DOHH2 (cell line): Measurements from ENCODE around the gene SBF1.

Experiments used
- H3F3A ChIP-seq: fragments of 200-600 bp; sonication (generic), shearing (Covaris generic); 2 replicates; pipeline ENCODE4 v1.6.0; 2016; ENCODE audit warnings: antibody characterized with exemption, mild to moderate bottlenecking; ENCODE audit not compliant: control insufficient read depth, insufficient read depth
- H3K27ac ChIP-seq: fragments of 200-600 bp; sonication (generic); 2 replicates; pipeline ENCODE4 v1.5.1; 2014; ENCODE audit warnings: low read depth, mild to moderate bottlenecking, low read length, moderate library complexity
- H3K27me3 ChIP-seq: fragments of 200-600 bp; sonication (generic); 2 replicates; pipeline ENCODE4 v1.6.1; 2014; ENCODE audit warnings: mild to moderate bottlenecking, low read length, mixed read lengths; ENCODE audit not compliant: control insufficient read depth
- H3K36me3 ChIP-seq: fragments of 200-600 bp; sonication (generic); 2 replicates; pipeline ENCODE4 v1.6.1; 2014; ENCODE audit warnings: mild to moderate bottlenecking, low read length, moderate library complexity, mixed read lengths; ENCODE audit not compliant: control insufficient read depth
- H3K4me1 ChIP-seq: fragments of 200-600 bp; sonication (generic); 2 replicates; pipeline ENCODE4 v1.6.1; 2014; ENCODE audit warnings: mild to moderate bottlenecking, low read length, mixed read lengths; ENCODE audit not compliant: control insufficient read depth
- H3K4me2 ChIP-seq: fragments of 200-600 bp; sonication (generic); 2 replicates; pipeline ENCODE4 v1.6.0; 2014; ENCODE audit warnings: mild to moderate bottlenecking, low read length, moderate library complexity
- H3K4me3 ChIP-seq: fragments of 200-600 bp; sonication (generic); 2 replicates; pipeline ENCODE4 v1.5.1; 2014; ENCODE audit warnings: mild to moderate bottlenecking, low read length, mixed read lengths
- H3K79me2 ChIP-seq: fragments of 200-600 bp; sonication (generic); 2 replicates; pipeline ENCODE4 v1.6.1; 2014; ENCODE audit warnings: mild to moderate bottlenecking, low read length, mixed read lengths; ENCODE audit not compliant: control insufficient read depth
- H3K9me2 ChIP-seq: fragments of 200-600 bp; sonication (generic); replicated peaks from 2 replicates; pipeline ENCODE4 v1.6.1; 2014; ENCODE audit warnings: mild to moderate bottlenecking, low read length, mixed read lengths; ENCODE audit not compliant: control insufficient read depth
- H3K9me3 ChIP-seq: fragments of 200-600 bp; sonication (generic); 2 replicates; pipeline ENCODE4 v1.6.1; 2014; ENCODE audit warnings: antibody characterized with exemption, low read length, mixed read lengths; ENCODE audit not compliant: control insufficient read depth, insufficient read depth
- H4K20me1 ChIP-seq: fragments of 200-600 bp; sonication (generic); 2 replicates; pipeline ENCODE4 v1.6.0; 2014; ENCODE audit warnings: low read depth, mild to moderate bottlenecking, antibody characterized with exemption, low read length, moderate library complexity; ENCODE audit not compliant: control insufficient read depth, insufficient read depth
- EZH2phosphoT487 ChIP-seq: fragments of 200-600 bp; sonication (generic); IDR thresholded peaks from 2 replicates; pipeline ENCODE4 v1.6.1; 2017; ENCODE audit warnings: borderline replicate concordance, mild to moderate bottlenecking, antibody characterized with exemption, low read length, moderate library complexity, mixed read lengths
- TF ChIP-seq, protein P1 (sequence below): fragments of 200-600 bp; sonication (generic); IDR thresholded peaks from one replicate; pipeline ENCODE4 v1.5.1; 2014; ENCODE audit warnings: antibody characterized with exemption, mild to moderate bottlenecking, low read depth, low read length; ENCODE audit not compliant: poor library complexity, severe bottlenecking

Gene SBF1

DNA sequence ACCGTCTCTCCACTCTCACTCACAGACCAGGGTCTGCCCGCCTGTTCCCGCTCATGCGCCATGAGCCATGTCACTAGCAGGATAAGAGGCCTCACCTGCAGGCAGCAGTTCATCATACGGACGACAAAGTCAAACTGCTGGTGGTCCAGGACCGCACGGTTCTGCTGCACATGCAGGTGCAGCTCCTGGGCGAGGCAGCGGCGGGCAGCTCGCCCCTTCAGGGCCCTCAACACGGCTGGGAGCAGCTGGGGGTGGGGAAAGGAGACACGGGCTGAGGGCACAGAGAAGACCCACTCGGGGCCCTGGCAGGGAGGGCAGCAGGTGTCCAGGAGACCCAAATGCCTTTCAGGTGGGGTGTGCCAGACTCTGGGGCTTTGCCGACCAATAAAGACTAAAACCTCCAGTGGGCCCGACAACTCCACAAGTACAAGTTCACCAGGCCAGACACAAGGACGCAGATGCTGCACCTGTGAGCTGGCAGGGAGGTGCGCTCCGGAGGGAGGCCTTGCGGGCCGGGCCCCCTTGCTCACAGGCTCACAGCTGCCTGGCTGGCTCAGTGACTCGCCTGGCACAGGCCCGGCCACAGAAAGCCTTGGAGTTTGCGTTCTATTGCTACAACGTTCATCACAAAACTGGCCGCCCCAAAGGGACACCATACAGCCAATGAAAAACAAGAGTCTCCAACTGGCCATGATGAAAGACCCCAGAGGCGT lies 11.5 kb downstream of the SBF1 start:
- no peaks in the 10 kb centered on the region for H3K9me2 ChIP-seq
- peaks cover 8% of the 10 kb centered on the region for H3K4me1 ChIP-seq
- H3K9me3 ChIP-seq = no peaks in the 10 kb centered on the region
- no peak overlapping the region for H3K4me2 ChIP-seq
- H3F3A ChIP-seq = no peaks in the 10 kb centered on the region
- peaks cover 100% of the 10 kb centered on the region for H3K36me3 ChIP-seq
- H3K79me2 ChIP-seq = peaks cover 36% of the 10 kb centered on the region
- no peaks in the 10 kb centered on the region for H3K27me3 ChIP-seq
- H3K4me3 ChIP-seq = no peak overlapping the region
- H3K27ac ChIP-seq = no peak overlapping the region
- no peaks in the 10 kb centered on the region for H4K20me1 ChIP-seq
- no peak for TF ChIP-seq EZH2phosphoT487
- TF ChIP-seq, protein P1, sequence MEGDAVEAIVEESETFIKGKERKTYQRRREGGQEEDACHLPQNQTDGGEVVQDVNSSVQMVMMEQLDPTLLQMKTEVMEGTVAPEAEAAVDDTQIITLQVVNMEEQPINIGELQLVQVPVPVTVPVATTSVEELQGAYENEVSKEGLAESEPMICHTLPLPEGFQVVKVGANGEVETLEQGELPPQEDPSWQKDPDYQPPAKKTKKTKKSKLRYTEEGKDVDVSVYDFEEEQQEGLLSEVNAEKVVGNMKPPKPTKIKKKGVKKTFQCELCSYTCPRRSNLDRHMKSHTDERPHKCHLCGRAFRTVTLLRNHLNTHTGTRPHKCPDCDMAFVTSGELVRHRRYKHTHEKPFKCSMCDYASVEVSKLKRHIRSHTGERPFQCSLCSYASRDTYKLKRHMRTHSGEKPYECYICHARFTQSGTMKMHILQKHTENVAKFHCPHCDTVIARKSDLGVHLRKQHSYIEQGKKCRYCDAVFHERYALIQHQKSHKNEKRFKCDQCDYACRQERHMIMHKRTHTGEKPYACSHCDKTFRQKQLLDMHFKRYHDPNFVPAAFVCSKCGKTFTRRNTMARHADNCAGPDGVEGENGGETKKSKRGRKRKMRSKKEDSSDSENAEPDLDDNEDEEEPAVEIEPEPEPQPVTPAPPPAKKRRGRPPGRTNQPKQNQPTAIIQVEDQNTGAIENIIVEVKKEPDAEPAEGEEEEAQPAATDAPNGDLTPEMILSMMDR = no peak

DNA sequence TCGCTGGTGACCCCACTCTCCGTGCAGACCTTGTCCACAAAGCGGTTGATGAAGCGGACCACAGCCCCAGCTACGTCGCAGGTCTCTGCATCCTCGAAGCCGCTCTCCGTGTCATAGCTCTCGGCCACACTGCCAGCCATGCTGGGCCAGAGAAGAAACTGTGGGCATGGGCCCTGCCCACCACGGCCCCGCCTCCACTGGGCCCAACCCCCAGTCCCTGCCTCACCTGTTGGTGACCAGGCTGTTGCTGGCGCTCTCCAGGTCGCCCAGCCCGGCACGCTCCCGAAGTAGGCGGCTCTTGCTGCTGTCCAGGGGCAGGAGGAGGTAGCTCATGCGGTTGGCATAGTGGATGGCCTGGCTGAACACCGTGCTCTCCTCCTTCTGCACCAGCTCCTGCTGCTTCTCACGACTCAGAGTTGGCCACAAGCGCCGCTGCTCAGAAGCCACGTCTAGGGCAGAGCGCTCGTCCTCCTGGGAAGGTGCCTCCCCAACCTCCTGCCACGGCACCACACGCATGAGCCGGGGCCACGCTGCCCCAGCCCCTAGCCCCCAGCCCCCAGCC lies 12.8 kb downstream of the SBF1 start:
- no peaks in the 10 kb centered on the region for H3K9me3 ChIP-seq
- no peaks in the 10 kb centered on the region for H3K4me1 ChIP-seq
- no peaks in the 10 kb centered on the region for H4K20me1 ChIP-seq
- no peaks in the 10 kb centered on the region for H3K9me2 ChIP-seq
- TF ChIP-seq, protein P1 = no peak
- no peak for TF ChIP-seq EZH2phosphoT487
- peaks cover 27% of the 10 kb centered on the region for H3K79me2 ChIP-seq
- no peaks in the 10 kb centered on the region for H3F3A ChIP-seq
- peaks cover 97% of the 10 kb centered on the region for H3K36me3 ChIP-seq
- H3K27ac ChIP-seq = no peak overlapping the region
- H3K27me3 ChIP-seq = no peaks in the 10 kb centered on the region
- no peak overlapping the region for H3K4me2 ChIP-seq
- no peak overlapping the region for H3K4me3 ChIP-seq

DNA sequence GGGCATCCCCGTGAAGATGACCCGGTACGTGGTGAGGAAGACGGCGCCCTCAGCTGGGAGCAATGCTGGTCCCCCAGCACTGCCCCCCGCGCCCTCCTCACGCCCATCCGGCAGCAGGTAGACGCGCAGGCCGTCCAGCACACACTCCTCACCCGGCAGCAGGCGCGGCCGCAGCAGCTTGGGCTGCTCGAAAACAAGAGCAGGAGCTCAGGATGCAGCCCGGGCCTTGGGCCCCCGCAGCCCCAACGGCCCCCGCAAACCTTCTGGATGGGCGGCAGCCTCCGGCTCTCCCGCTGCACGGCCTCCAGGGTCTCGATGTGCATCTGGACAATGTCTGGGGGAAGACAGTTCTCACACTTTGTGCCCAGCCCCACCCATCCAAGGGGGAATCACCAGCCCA lies 13.3 kb downstream of the SBF1 start:
- Histone ChIP-seq H3K4me1 (no peaks in the 10 kb centered on the region), H3K36me3 (peaks cover 97% of the 10 kb centered on the region), H3F3A (no peaks in the 10 kb centered on the region), H3K4me2 (no peak overlapping the region), H3K4me3 (no peak overlapping the region), H3K27ac (no peak overlapping the region), H3K9me2 (no peaks in the 10 kb centered on the region), H3K9me3 (no peaks in the 10 kb centered on the region), H3K27me3 (no peaks in the 10 kb centered on the region), H4K20me1 (no peaks in the 10 kb centered on the region), H3K79me2 (peaks cover 22% of the 10 kb centered on the region)
- TF ChIP-seq, protein P1 = no peak
- TF ChIP-seq EZH2phosphoT487 = no peak
